Measurements from ENCODE around the gene TMEM150B.

- TF ChIP-seq POLR2AphosphoS5 (IDR thresholded peaks at IDR 0.05; ENCODE audit: borderline replicate concordance, low read depth, low read length) (no peak), EZH2 (IDR thresholded peaks at IDR 0.05) (no peak)
Measured at GRCh38 chr19:55333870-55334269, 8.7 kb upstream of the TMEM150B start.
